Lower leg skin (tissue), 4 donors: ENCODE results near the gene SYT17. TPM values are rescaled to one million over a fixed set of nuclear protein-coding genes. Genes with fewer than 3 reads are reported as not detected.

Experiments used
- DNase-seq, 2 donors: peaks; one replicate each; pipeline ENCODE4 v3.0.0-alpha.2; 2019; ENCODE audit warnings: low spot score in 2 of 2
- H3K4me3 ChIP-seq: fragments of 200-600 bp; sonication (generic); 2 replicates; pipeline ENCODE4 v1.5.1; 2017; ENCODE audit warnings: mild to moderate bottlenecking, low read depth; ENCODE audit not compliant: poor library complexity, severe bottlenecking
- CTCF ChIP-seq, 3 donors: fragments of 450-650 bp; IDR thresholded peaks; one replicate each; pipeline ENCODE4 v1.5.1; 2016; ENCODE audit warnings: antibody characterized with exemption in 3 of 3, mild to moderate bottlenecking in 3 of 3, moderate library complexity in 2 of 3
- POLR2A ChIP-seq, 2 donors: fragments of 450-650 bp; IDR thresholded peaks; one replicate each; pipeline ENCODE4 v1.6.1; 2016 to 2017; ENCODE audit warnings: antibody characterized with exemption in 2 of 2, mild to moderate bottlenecking in 1 of 2, moderate library complexity in 1 of 2
- WGBS, 2 donors: methylation state at CpG; one replicate each; pipeline ENCODE4 v1.1.5; 2018; 5-methylcytosine and 5-hydroxymethylcytosine counted together
- intact Hi-C: fragments of 100-400 bp; cut with DNase I; formaldehyde crosslinking; loops from one replicate; pipeline ENCODE4 v1.15.0; 2023; ENCODE audit warnings: low total_unique reads
- total RNA-seq, 4 donors: library from RNA; depleted of rRNA; stranded (reverse); fragments of >200 nt; gene quantifications; one replicate each; pipeline ENCODE4 v1.1.0, GENCODE V29; 2016

The SYT17 gene
- total RNA-seq, 4 donors from 2014 or later, result 3.7 to 9.0 (median 4.8) TPM

- DNase-seq, result no peak
- intact Hi-C loops, result no loop called here
- H3K4me3 ChIP-seq, result no peak overlapping the region
- 54 to 62% methylated on average over 2 of the region's 2 CpGs for WGBS, 2 donors
- TF ChIP-seq POLR2A (IDR thresholded peaks at IDR 0.05), result no peak
- no peak for TF ChIP-seq CTCF (IDR thresholded peaks at IDR 0.05)
Observed at GRCh38 chr16:19151310-19151709, 16.7 kb upstream of the SYT17 start.

GRCh38 chr16:19152042-19152441, 16.0 kb upstream of the SYT17 start:
- no peak overlapping the region for H3K4me3 ChIP-seq
- WGBS, 2 donors, result 92 to 96% methylated on average over 1 of the region's 1 CpG
- TF ChIP-seq POLR2A (IDR thresholded peaks at IDR 0.05), result no peak
- no peak for TF ChIP-seq CTCF (IDR thresholded peaks at IDR 0.05)
- DNase-seq, result no peak
- intact Hi-C loops, result no loop called here

GRCh38 chr16:19153876-19154275, 14.2 kb upstream of the SYT17 start:
- 70 to 71% methylated on average over 4 of the region's 4 CpGs for WGBS, 2 donors
- DNase-seq, result no peak
- intact Hi-C loops, result no loop called here
- TF ChIP-seq CTCF (IDR thresholded peaks at IDR 0.05), result no peak
- TF ChIP-seq POLR2A (IDR thresholded peaks at IDR 0.05), result no peak
- no peak overlapping the region for H3K4me3 ChIP-seq

GRCh38 chr16:19162085-19162484, 6.0 kb upstream of the SYT17 start:
- intact Hi-C loops, result no loop called here
- WGBS, 2 donors, result 77 to 78% methylated on average over 4 of the region's 4 CpGs
- no peak overlapping the region for H3K4me3 ChIP-seq
- no peak for DNase-seq
- TF ChIP-seq POLR2A (IDR thresholded peaks at IDR 0.05) (no peak), CTCF (IDR thresholded peaks at IDR 0.05) (no peak)

- no peak overlapping the region for H3K4me3 ChIP-seq
- WGBS, 2 donors, result 85 to 97% methylated on average over 1 of the region's 1 CpG
- TF ChIP-seq POLR2A (IDR thresholded peaks at IDR 0.05) (no peak), CTCF (IDR thresholded peaks at IDR 0.05) (no peak)
- DNase-seq, result no peak
- intact Hi-C loops, result no loop called here
Observed at GRCh38 chr16:19163215-19163614, 4.8 kb upstream of the SYT17 start.

GRCh38 chr16:19164285-19164684, 3.8 kb upstream of the SYT17 start:
- no peak for DNase-seq
- TF ChIP-seq POLR2A (IDR thresholded peaks at IDR 0.05) (no peak), CTCF (IDR thresholded peaks at IDR 0.05) (no peak)
- no peak overlapping the region for H3K4me3 ChIP-seq
- intact Hi-C loops, result no loop called here
- 81 to 82% methylated on average over 4 of the region's 4 CpGs for WGBS, 2 donors
